OCI-LY1 (cell line): ENCODE results near the gene SLBP.

ENCODE experiments used
- H2AFZ ChIP-seq: fragments of 200-600 bp; sonication (generic), shearing (Covaris generic); 2 replicates; pipeline ENCODE4 v1.6.0; 2014; ENCODE audit warnings: antibody characterized with exemption, mild to moderate bottlenecking, low read length
- H3F3A ChIP-seq: fragments of 200-600 bp; sonication (generic), shearing (Covaris generic); 2 replicates; pipeline ENCODE4 v1.6.0; 2014; ENCODE audit warnings: mild to moderate bottlenecking, antibody characterized with exemption, low read length, moderate library complexity; ENCODE audit not compliant: insufficient read depth
- H3K27ac ChIP-seq: fragments of 200-600 bp; sonication (generic); 2 replicates; pipeline ENCODE4 v1.5.1; 2014; ENCODE audit warnings: low read length, mixed run types, mild to moderate bottlenecking, low read depth; ENCODE audit not compliant: poor library complexity, severe bottlenecking
- H3K27me3 ChIP-seq: fragments of 200-600 bp; sonication (generic); 2 replicates; pipeline ENCODE4 v1.6.0; 2014; ENCODE audit warnings: antibody characterized with exemption, mild to moderate bottlenecking, low read length, moderate library complexity; ENCODE audit not compliant: insufficient read depth
- H3K36me3 ChIP-seq: fragments of 200-600 bp; sonication (generic); 2 replicates; pipeline ENCODE4 v1.6.1; 2014; ENCODE audit warnings: mild to moderate bottlenecking, antibody characterized with exemption, low read length, moderate library complexity, mixed read lengths; ENCODE audit not compliant: insufficient read depth
- H3K4me1 ChIP-seq: fragments of 200-600 bp; sonication (generic); 2 replicates; pipeline ENCODE4 v1.5.1; 2014; ENCODE audit warnings: mild to moderate bottlenecking, low read length, moderate library complexity; ENCODE audit not compliant: insufficient read depth, severe bottlenecking
- H3K4me2 ChIP-seq: fragments of 200-600 bp; sonication (generic), shearing (Covaris generic); 2 replicates; pipeline ENCODE4 v1.6.1; 2014; ENCODE audit warnings: low read length
- H3K4me3 ChIP-seq: fragments of 200-600 bp; sonication (generic); 2 replicates; pipeline ENCODE4 v1.5.1; 2014; ENCODE audit warnings: low read length, low read depth, mild to moderate bottlenecking, mixed read lengths; ENCODE audit not compliant: poor library complexity, severe bottlenecking
- H3K79me2 ChIP-seq: fragments of 200-600 bp; shearing (Covaris generic); 2 replicates; pipeline ENCODE4 v1.6.1; 2016; ENCODE audit warnings: mixed run types, low read length, mixed read lengths; ENCODE audit not compliant: insufficient read depth
- H3K9ac ChIP-seq: fragments of 200-600 bp; sonication (generic), shearing (Covaris generic); 2 replicates; pipeline ENCODE4 v1.6.1; 2014; ENCODE audit warnings: mild to moderate bottlenecking, low read length, mixed read lengths
- H3K9me2 ChIP-seq: fragments of 200-600 bp; sonication (generic), shearing (Covaris generic); 2 replicates; pipeline ENCODE4 v1.6.1; 2014; ENCODE audit warnings: low read depth, mild to moderate bottlenecking, low read length, mixed read lengths
- H3K9me3 ChIP-seq: fragments of 200-600 bp; shearing (Covaris generic); 2 replicates; pipeline ENCODE4 v1.6.1; 2014; ENCODE audit warnings: low read length, mixed read lengths
- H4K20me1 ChIP-seq: fragments of 200-600 bp; sonication (generic), shearing (Covaris generic); 2 replicates; pipeline ENCODE4 v1.6.0; 2016; ENCODE audit warnings: mild to moderate bottlenecking, low read length; ENCODE audit not compliant: insufficient read depth
- CTCF ChIP-seq: fragments of 200-600 bp; sonication (generic), shearing (Covaris generic); IDR thresholded peaks from 2 replicates; pipeline ENCODE4 v1.5.1; 2017; ENCODE audit warnings: mild to moderate bottlenecking, antibody characterized with exemption, low read length, moderate library complexity, mixed read lengths
- EZH2 ChIP-seq: fragments of 200-600 bp; sonication (generic), shearing (Covaris generic); IDR thresholded peaks from 2 replicates; pipeline ENCODE4 v1.8.0; 2017; ENCODE audit warnings: borderline replicate concordance, mixed run types, mild to moderate bottlenecking, antibody characterized with exemption, low read length, moderate library complexity, mixed read lengths

The SLBP gene

GRCh38 chr4:1712216-1713002 is at the start of gene SLBP:
TSS of gene SLBP (minus strand) at chr4:1712319. CDS start at chr4:1712188, 131 bp downstream.
- peaks cover 45% of the 10 kb centered on the region for H3K36me3 ChIP-seq
- H3K4me2 ChIP-seq: peak within 1 kb of the TSS; percentile 89
- H3K4me1 ChIP-seq: peaks cover 68% of the 10 kb centered on the region
- no peaks in the 10 kb centered on the region for H3K9me2 ChIP-seq
- H3K79me2 ChIP-seq: peaks cover 43% of the 10 kb centered on the region
- no peaks in the 10 kb centered on the region for H3K27me3 ChIP-seq
- TF ChIP-seq CTCF (no peak), EZH2 (no peak)
- peak within 1 kb of the TSS; percentile 99 for H3K4me3 ChIP-seq
- no peaks in the 10 kb centered on the region for H3F3A ChIP-seq
- H3K9me3 ChIP-seq: no peaks in the 10 kb centered on the region
- H2AFZ ChIP-seq: no peak within 1 kb of the TSS
- H3K9ac ChIP-seq: peak within 1 kb of the TSS; percentile 99
- H4K20me1 ChIP-seq: no peaks in the 10 kb centered on the region
- H3K27ac ChIP-seq: peak within 1 kb of the TSS; percentile 88

- Histone ChIP-seq H2AFZ (no peak overlapping the region), H3K9ac (no peak overlapping the region), H3F3A (no peaks in the 10 kb centered on the region), H3K79me2 (no peaks in the 10 kb centered on the region), H3K9me3 (no peaks in the 10 kb centered on the region), H3K27me3 (no peaks in the 10 kb centered on the region), H3K4me2 (no peak overlapping the region), H4K20me1 (no peaks in the 10 kb centered on the region), H3K9me2 (no peaks in the 10 kb centered on the region), H3K36me3 (no peaks in the 10 kb centered on the region), H3K27ac (no peak overlapping the region), H3K4me3 (no peak overlapping the region), H3K4me1 (no peaks in the 10 kb centered on the region)
- TF ChIP-seq CTCF: no peak
- no peak for TF ChIP-seq EZH2
Measured at GRCh38 chr4:1761130-1761689, 49.1 kb upstream of the SLBP start.

- H3K36me3 ChIP-seq: no peaks in the 10 kb centered on the region
- no peaks in the 10 kb centered on the region for H3K9me3 ChIP-seq
- H3K9ac ChIP-seq: no peak overlapping the region
- H3K79me2 ChIP-seq: no peaks in the 10 kb centered on the region
- no peaks in the 10 kb centered on the region for H4K20me1 ChIP-seq
- H3K9me2 ChIP-seq: no peaks in the 10 kb centered on the region
- no peak overlapping the region for H3K27ac ChIP-seq
- H3K4me2 ChIP-seq: no peak overlapping the region
- H3K4me3 ChIP-seq: no peak overlapping the region
- no peaks in the 10 kb centered on the region for H3F3A ChIP-seq
- TF ChIP-seq CTCF (no peak), EZH2 (no peak)
- H2AFZ ChIP-seq: no peak overlapping the region
- no peaks in the 10 kb centered on the region for H3K4me1 ChIP-seq
- no peaks in the 10 kb centered on the region for H3K27me3 ChIP-seq
Measured at GRCh38 chr4:1760521-1761071, 48.5 kb upstream of the SLBP start.
